GM12878 (cell line): ENCODE results near the gene ZNF480.

Experiments
- CBX3 ChIP-seq: fragments of 200-600 bp; sonication (generic); IDR thresholded peaks from 2 replicates; pipeline ENCODE4 v1.6.1; 2016; ENCODE audit warnings: low read depth, borderline replicate concordance
- CHD2 ChIP-seq: IDR thresholded peaks from 2 replicates; pipeline ENCODE4 v1.6.1; 2011; ENCODE audit warnings: low read depth, low read length, improper control_type of control experiment, borderline replicate concordance
- CTCF ChIP-seq, 3 experiments: IDR thresholded peaks in 2 of 3; conservative IDR thresholded peaks in 1 of 3; 2 replicates each; pipeline ENCODE4 v1.5.1; 2011; ENCODE audit warnings: low read depth in 3 of 3, low read length in 3 of 3, mild to moderate bottlenecking in 3 of 3, control low read depth in 2 of 3, moderate library complexity in 2 of 3, inconsistent platforms in 1 of 3, mixed read lengths in 1 of 3; ENCODE audit not compliant: control insufficient read depth in 2 of 3, insufficient read depth in 1 of 3; ENCODE audit errors: extremely low read depth in 1 of 3
- GABPA ChIP-seq: IDR thresholded peaks from 2 replicates; pipeline ENCODE4 v1.6.1; 2014; ENCODE audit warnings: antibody characterized with exemption, low read depth, mild to moderate bottlenecking, inconsistent platforms
- POLR2AphosphoS5 ChIP-seq: IDR thresholded peaks from 2 replicates; pipeline ENCODE4 v1.6.1; 2011; ENCODE audit warnings: mild to moderate bottlenecking, low read length, inconsistent platforms

- TF ChIP-seq CTCF (IDR thresholded peaks at IDR 0.05 in 2 of 3, conservative IDR thresholded peaks at IDR 0.05 in 1 of 3; ENCODE audit: control insufficient read depth in 2 of 3, extremely low read depth in 1 of 3, insufficient read depth in 1 of 3, low read depth in 3 of 3, low read length in 3 of 3) (no peak), GABPA (no peak), POLR2AphosphoS5 (no peak), CHD2 (no peak), CBX3 (no peak)
Observed at GRCh38 chr19:52296400-52296772, 583 bp upstream of the ZNF480 start.
